Measurements from ENCODE around the gene LBHD2.

The LBHD2 gene

DNA sequence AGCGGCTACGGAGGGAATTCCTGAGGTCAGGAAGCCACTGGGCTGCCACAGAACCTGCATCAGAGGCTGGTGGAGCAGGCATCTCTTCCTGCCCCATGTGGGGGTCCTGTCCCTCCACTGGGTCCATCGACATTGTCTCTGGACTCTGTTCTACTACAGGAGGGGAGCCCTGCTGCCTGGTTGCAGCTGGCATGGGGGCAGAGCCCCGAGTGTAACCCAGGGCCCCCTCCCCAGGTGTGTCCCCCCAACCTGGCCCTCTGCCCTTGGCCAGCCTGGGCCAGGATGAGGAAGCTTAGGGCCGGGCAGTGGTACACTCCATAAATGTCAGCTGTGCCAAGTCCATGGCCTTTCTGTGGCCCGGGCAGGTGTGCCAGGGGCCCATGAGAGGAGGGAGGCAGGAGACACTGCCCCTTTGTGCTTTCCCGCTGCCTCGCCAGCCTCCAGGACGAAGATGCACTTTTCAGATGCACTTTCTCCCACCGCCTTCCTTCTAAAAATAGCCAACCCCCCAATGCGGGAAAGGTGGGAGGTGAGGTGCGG, 6.5 kb downstream of the LBHD2 start:
- no peak for FAIRE-seq

DNA sequence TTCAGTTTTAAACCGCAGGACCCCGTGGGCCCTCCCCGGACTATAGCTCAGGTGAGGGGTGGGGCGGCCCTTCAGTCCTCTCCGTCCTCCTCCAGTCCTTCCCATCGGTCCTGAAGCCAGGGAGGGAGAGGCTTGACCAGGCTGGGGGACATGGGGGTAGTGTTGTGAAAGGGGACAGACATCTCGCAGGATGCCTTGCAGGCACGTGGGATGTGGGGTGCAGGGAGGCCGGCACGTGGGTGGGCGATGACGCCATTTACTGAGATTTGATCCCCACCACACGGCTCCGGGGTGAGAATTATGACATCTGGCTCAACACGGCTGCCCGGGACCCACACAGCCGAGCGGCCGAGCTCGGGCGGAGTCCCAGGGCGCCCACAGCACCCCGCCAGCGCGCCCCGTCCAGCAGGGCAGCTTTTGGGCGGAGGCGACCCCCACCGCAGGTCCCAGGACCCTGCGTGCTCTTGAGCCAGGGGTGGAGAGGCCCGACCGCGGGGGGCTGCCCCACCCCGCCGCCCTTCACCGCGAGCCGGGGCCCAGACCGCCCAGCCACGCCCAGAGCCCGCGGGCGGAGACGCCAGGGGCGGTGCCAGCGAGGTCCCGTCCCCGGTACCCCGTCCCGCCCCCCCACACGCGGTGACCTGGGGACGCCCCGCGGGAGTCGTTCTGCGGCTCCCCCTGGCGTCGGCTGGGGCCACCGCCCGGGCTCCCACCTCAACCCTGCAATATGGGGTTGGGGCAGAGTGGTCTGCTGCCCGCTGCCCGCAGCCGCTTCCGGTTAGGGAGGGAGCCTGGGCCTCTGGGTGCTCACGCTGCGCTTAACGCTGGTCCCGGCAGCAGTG, 7.3 kb downstream of the LBHD2 start:
- no peak for FAIRE-seq

More for the DNA sequence above, 6.5 kb downstream of the LBHD2 start:
- DNase-seq (ENCODE audit: low spot score): no peak

DNA sequence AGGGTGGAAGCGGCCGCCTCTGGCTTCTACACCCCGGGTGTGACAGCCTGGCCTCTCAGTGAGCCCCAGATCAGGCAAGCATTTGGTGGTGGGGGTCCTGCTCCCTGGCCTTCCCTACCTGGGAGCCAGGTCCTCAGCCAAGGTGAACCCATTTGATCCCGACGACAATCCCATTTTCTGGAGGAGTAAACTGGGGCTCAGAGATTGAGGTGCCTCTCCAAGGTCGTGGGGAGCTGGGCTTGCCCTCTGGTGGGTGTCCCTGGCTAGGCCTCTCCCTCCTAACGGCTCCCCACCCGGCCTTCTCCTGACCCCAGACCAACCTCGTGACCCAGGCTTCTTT, 7.8 kb downstream of the LBHD2 start:
- FAIRE-seq: no peak
- DNase-seq (ENCODE audit: low spot score): no peak

More for the DNA sequence above, 7.3 kb downstream of the LBHD2 start:
- no peak for DNase-seq (ENCODE audit: low spot score)

DNA sequence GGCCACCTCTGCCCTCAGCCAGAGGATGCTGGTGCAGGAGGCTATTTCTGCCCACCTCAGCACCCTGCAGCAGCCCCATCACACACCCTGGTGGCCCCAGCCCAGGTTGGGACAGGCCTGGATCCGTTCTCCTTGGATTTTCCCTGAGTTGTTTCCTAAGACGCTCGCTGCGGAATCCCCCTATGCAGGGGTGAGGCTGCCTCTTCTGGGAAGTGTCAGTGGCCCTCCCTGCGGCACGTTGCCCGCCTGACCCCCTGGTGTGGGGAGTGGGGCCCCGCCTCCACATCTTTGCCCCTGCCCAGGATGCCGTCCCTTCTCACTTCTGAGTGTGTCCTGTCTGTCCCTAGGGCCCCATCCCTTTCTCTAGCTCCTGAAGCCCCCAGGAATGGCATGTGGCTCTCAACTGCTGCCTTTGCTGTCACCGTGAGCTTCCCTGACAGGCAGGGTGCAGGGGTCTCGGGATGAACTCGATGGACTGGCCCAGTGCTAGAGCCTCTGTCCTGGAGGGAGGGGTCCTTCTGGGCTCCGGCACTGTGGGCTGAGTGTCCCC, 9.9 kb downstream of the LBHD2 start:
- DNase-seq (ENCODE audit: low spot score): no peak
- no peak for FAIRE-seq

DNA sequence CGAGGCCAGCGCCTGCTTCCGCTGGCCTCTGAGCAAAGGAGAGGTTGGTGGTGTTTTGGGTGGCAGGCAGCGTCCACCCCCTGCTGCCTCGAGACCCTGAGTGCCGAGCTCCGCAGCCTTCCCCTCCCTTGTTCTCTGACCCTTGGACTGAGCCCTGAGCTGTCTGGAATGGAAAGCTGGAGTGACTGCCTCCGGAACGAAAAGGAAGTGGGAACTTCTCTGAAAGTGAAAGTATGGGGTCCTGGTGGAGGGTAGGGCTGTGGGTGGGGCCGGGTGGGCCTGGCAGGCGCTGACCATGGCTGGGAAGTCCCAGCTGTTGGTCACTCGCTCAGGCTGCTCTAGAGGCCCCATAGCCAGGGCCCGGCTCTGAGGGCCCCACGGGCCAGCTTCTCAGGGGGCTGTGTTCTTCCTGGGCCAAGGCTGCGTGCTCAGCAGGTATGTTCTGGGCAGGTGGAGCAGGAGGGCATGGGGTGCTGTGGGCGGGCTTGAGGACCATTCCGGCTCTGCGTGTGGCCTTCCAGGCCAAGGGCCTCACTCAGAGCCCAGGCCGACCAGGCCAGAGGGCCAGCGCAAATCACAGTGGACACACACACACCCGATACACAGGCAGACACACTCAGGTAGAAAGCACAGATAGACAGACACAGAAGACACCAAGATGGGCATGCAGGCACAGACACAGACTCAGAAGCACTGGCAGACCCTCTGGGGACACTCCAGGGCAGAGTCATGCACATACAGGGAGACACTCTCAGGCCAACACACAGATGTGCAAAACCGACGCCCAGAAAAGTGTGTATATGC, 10.6 kb downstream of the LBHD2 start, which contains the start of gene EXOC3L4:
TSS of gene EXOC3L4 (plus strand) at position 320 of the 804 bp plus-strand sequence. CDS start 5,495 bp downstream, outside the sequence.
- DNase-seq (ENCODE audit: low spot score) (no peak), FAIRE-seq (no peak)

DNA sequence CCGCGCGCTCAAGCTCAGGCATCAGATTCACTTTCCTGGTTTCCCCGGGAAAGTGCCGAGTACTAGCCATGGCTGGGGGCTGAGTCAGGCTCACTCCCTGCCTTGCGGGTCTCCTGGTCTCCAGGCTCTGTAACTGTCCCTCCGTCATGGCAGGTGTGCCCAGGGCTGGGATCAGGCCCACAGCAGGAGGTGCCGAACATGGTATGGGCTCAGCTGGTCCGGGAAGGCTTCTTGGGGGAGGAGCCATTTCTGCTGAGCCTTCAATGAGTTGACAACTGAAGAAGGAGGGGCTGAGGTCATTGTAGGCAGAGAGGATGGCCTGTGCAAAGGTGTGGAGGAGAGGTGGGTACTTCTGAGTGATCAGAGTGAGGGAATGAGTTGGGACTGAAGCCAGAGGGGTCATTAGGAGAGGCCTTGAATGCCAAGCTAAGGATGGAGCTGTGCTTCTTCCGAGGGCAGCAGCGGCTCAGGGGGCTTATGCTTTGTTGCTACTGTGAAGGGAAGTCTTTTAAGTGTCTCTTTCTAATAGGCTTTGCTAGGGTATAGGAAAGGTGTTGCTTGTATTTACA, 11.3 kb downstream of the LBHD2 start:
- FAIRE-seq (no peak), DNase-seq (ENCODE audit: low spot score) (no peak)

DNA sequence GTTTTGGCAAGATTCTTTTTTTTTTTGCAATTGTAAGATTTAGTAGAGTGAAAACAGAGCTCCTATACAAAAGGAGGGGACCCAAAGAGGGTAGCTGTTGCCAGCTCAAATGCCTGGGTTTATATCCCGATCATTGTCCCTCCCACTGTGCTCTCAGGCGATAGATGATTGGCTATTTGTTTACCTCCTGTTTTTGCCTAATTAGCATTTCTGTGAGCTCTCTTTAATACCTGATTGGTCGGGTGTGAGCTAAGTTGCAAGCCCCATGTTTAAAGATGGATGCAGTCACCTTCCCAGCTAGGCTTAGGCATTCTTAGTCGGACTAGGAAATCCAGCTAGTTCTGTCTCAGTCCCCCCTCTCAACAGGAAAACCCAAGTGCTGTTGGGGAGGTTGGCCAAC, 12.4 kb downstream of the LBHD2 start:
- no peak for FAIRE-seq
- no peak for DNase-seq (ENCODE audit: low spot score)

DNA sequence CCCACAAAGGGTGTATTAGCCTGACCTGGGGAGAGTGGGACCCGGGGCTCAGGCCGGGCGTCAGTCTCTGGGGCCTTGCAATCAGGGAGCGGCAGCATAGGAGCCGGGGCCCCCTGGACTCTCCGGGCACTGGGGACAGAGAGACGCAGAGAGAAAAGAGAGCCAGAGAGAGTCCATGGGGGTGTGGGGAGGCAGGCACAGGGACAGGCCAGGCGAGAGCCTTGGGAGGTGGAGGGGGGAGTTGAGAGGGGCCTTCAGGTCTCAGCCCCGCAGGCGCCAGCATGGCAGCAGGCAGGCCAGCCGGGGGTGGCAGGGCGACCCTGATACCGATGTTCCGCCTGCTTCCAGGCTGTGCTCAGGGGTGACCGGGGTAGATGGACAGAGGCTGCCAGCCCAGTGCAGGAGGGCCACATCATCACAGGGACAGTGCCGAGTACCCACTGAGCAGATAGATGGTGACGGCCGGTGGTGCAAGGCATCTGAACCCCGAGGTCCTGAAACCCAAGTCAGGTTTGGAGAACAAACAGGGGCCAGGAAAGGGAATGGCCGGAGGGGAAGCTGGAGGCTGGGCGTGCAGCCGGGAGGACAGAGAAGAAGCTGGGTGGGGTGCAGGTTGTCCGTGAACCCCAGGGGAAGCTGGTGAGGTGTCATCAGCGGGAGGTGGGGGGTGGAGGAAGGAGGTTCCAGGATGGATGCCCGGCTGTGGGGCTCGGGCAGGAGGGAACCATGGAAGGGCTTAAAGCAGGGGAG, 13.4 kb downstream of the LBHD2 start:
- no peak for FAIRE-seq
- DNase-seq (ENCODE audit: low spot score): no peak

DNA sequence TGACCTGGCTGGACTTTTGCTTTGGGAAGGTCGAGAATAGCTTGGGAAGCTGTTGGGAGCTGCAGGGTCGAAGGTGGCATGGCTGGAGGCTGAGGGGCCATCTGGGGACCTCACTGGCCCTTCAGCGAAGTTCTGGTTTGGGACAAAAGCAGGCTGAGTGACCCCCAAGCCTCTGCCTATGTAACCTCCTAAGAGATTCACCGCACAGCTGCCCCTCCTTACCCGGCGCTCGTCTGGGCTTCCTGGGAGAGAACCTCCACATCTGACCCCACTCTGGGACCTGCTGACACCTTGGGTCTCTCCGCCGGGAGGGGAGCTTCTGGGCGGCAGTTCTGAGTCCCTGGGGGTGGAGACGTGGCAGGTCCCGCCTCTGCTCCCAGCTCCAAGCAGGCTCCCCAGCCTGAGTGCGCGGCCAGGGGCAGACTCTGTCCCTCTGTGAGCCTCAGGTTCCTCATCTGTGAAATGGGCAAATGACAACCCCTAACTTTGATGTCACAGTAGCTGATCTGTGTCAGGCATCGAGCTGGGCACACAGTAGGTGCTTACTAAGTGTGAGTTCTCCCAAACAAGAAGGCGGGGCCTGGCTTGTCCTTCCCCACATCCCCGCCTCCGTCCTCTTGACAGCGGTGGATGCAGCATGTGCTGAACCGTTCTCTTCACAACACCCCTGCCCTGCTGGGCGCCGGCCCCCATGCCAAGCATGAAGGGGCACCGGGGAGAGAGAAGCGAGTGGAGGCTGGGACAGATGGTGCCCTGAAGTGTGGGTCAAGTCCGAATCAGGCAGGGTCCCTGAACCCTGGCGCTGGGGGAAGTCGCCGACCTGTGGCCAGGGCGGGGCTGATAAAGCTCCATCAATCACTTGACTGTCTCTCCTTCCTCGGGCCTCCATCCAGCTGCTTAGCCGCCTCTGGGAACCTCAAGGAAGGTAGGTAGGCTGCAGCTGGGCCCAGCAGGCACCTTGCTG, 14.3 kb downstream of the LBHD2 start:
- no peak for FAIRE-seq
- DNase-seq (ENCODE audit: low spot score): no peak

DNA sequence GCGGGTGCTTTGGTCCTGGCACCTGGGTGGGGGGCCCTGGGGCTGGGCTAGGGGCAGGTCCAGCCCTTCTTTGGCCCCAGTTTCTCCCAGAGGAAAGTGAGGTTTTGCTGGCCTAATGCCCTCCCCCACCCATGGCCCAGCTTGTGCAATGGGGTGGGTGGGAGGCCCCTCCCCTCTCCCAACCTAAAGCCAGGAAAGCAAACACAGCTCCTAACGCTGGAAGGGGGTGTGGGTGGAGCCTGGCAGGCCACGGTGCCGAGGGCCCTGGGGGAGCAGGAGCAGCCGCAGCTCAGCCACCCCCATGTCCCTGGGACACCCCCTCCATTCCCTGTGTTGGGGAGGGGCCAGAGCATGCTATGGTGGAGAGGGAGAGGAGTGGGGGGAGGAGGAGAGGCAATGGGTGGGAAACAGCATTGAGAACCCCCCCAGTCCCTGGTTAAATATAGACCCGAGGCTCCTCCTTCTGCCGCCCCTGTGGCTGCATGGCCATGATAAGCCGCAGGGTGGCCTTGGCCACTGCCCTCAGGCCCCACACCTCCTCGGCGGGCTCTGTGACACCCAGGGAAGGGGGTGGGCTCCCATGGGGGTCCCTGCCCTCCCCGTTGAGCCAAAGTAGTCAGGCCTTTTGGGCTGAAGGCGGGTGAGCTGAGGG, 15.2 kb downstream of the LBHD2 start:
- DNase-seq (ENCODE audit: low spot score): no peak
- FAIRE-seq: no peak

DNA sequence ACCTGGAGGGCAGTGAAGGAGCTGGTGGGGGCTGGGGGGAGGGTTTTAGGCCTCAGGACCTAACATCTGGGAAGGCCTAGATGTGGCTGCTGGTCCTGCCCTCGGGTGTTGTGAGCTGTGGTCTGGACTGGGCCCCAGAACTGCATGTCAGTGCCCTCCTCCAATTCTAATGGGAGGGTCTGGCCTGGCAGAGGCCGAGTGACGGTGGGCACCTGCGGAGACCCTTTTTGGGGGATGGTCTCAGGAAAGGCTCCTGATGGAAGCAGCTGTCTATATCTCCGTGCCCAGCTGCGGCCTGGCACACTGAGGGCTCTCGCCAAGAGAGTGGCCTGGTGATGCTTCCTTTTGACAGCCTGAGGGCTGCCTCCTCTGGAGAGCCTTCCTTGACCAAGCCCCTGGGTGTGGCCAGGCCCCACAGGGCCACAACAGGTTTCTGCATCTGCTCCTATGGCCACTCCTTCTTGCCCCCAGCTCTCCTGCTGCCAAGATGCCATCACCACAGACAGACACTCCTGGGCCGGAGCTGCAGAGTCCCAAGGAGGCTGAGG, 15.8 kb downstream of the LBHD2 start:
- DNase-seq (ENCODE audit: low spot score): no peak
- FAIRE-seq: no peak

DNA sequence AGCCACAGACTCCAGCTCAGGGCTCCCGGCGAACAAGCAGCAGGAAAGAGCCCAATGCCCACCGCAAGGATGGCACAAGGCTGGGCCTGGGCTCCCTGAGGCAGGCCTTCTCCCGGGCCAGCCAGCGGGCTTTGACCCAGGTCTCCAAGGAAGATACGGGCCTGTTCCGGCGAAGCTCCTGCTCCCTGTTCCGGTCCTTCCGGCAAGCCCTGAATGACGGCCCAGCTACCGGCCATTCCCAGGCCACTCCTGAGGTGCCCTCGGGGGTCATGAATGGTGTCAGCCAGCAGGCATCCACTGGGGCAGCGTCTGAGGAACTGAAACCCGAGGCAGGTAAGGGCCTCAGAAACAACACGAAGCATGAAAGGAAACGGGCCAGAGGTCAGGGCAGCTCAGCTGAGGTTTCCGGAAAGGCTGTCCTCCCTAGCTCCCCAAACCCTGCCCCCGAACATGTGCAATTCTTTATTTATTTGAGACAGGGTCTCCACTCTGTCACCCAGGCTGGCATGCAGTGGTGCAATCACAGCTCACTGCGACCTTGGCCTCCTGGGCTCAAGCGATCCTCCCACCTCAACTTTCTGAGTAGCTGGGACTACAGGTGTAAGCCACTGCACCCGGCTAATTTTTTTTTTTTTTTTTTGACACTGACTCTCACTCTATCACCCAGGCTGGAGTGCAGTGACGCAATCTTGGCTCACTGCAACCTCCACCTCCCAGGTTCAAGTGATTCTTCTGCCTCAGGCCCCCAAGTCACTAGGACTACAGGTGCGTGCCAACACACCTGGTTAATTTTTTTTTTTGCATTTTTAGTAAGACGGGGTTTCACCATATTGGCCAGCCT, 16.5 kb downstream of the LBHD2 start:
- DNase-seq (ENCODE audit: low spot score): no peak
- FAIRE-seq: no peak

DNA sequence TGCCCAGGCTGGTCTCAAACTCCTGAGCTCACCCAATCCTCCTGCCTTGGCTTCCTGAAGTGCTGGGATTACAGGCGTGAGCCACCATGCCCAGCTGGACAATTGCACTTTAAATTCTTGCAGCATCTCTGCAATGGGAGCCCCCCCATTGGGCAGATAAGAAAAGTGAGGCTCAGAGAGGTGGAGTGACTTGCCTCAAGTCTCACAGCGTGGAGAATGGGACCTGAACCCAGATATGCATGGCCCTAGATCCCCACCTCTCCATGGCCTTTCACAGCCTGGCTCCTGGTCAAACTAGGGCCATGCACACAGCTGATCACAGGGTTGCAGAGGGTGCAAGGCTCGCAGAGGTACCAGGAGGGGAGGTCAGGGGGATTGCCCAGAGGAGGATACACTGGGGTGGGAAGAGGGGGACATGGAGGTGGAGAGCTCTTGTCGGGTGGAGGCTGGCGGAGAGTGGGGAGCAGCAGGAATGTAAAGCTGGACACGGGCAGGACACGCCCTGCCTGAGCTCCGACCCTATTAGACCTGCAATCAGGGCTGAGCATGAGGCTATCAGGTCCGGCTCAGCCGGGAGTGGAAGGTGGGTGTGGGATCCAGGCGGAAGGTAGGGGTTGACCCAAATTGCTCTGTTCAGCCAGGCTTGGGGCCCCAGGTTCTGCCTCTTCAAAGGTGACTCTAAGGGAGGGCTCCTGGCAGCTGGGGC, 17.4 kb downstream of the LBHD2 start:
- FAIRE-seq: no peak
- DNase-seq (ENCODE audit: low spot score): no peak

DNA sequence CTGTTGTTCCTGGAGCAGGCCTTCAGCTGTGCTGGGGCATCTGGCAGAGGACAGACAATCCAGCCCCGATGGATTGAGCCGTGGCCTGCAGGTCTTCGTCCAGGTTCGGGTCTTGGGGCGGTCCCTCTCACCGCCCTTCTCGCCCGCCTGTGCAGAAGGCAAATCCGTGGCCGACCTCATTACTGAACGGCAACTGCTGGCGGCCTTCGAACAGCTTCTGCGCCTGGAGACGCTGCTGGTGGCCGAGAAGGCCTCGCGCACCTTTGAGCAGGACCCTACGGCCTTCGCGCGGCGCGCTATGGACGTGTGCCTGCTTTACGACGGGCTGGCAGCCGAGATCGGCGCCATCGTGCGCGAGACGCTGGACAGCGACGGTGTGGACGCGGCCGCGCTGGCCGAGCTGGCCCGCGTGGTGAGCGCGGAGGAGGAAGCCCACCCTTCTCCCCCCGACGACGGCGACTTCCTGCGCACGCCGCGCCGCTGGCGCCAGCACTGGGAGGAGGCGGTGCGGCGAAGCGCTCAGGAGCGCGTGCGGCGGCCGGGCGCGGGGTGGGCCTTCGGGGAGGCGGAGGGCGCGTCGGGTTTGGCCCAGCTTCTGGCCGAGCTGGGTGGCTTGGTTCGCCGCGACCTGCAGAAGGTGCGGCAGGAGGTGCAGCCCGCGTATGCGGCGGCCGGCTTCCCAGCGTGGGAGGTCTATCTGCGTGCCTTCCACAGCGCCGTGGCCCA, 18.1 kb downstream of the LBHD2 start:
- no peak for FAIRE-seq
- no peak for DNase-seq (ENCODE audit: low spot score)

DNA sequence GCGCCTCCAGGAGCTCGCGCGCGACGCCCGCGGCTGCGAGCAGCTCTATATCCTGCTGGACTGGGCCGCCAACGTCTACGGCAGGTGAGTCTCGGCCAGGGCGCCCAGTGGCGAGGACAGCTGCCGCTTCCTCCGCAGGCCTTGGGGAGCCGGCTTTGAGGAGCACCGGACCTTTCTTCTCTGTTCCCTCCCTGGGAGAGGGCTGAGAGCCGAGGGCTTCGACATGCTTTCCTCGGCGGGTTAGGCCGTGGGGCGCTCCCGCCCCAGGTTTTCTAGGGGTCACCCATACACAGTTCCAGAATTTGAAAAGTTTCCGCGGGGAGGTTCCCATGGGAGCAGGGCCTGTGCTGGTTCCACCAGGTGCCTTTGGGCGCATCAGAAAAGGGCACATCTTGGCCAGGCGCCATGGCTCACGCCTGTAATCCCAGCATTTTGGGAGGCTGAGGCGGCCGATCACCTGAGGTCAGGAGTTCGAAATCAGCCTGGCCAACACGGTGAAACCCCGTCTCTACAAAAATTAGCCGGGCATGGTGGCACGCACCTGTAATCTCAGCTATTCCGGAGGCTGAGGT, 18.8 kb downstream of the LBHD2 start:
- no peak for FAIRE-seq
- DNase-seq (ENCODE audit: low spot score): no peak
